ENCODE data around the gene MPO. TPM values are rescaled to one million over a fixed set of nuclear protein-coding genes. Genes with fewer than 3 reads are reported as not detected.

Gene MPO
- total RNA-seq, 2 donors from 2014 or later, result 0.07 TPM; not detected in 1

- H3K9me3 ChIP-seq (ENCODE audit: control insufficient read depth, low read length, poor library complexity, severe bottlenecking), result no peaks in the 10 kb centered on the region
- no peaks in the 10 kb centered on the region for H3K27me3 Mint-ChIP-seq
- no peak overlapping the region for H3K4me3 Mint-ChIP-seq
- ATAC-seq, result no peak
- H3K27ac Mint-ChIP-seq, result no peak overlapping the region
- peaks cover 6% of the 10 kb centered on the region for H3K4me1 Mint-ChIP-seq
- no peak for DNase-seq
- H3K36me3 Mint-ChIP-seq (ENCODE audit: low read depth), result no peaks in the 10 kb centered on the region
Measured at GRCh38 chr17:58307468-58308172, 26.9 kb upstream of the MPO start.

DNA sequence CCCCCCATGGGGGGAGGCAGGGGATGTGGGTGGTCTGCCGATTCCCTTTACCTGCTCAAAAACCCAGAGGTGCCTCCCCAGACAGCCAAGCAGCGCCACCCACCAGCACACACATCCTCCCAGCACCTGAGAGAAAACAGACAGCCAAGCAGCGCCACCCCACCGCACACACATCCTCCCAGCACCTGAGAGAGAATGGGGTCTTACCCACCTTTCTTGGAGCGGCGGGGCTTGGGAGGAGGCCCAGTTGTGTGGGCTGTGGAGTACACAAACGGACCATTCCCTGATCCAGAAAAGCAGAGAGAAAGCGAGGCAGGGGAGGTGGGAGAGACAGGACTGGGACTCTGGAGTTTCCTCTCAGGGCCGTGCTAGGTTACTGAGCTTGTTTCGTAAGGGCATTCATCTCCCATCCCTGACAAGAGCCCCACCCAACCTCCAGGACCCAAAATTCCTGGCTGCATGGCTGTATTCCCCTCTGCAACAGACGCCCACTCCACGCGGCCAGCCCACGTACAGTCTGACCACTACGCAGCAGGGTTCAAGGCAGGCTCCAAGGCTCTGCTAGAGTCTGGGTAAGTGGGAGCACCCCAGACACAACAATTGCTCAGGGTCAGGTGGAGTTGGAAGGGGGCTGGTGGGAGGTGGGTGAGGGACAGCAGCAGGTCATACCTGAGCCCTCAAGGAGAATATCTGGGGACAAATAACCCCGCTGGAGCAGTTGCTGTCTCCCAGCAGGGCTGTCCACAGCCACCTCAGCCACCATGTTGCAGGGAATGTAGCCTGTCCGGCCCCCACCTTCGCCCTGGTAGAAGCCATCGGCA, 25.6 kb upstream of the MPO start:
- Mint-ChIP-seq H3K27me3 (no peaks in the 10 kb centered on the region), H3K36me3 (ENCODE audit: low read depth) (no peaks in the 10 kb centered on the region), H3K27ac (peak overlapping the region; percentile 14), H3K4me1 (peaks cover 6% of the 10 kb centered on the region), H3K4me3 (no peak overlapping the region)
- H3K9me3 ChIP-seq (ENCODE audit: control insufficient read depth, low read length, poor library complexity, severe bottlenecking), result no peaks in the 10 kb centered on the region
- no peak for ATAC-seq
- no peak for DNase-seq

GRCh38 chr17:58305626-58306025, 24.9 kb upstream of the MPO start:
- no peak for ATAC-seq
- Mint-ChIP-seq H3K27me3 (no peaks in the 10 kb centered on the region), H3K36me3 (ENCODE audit: low read depth) (no peaks in the 10 kb centered on the region), H3K4me1 (peaks cover 8% of the 10 kb centered on the region), H3K27ac (no peak overlapping the region), H3K4me3 (no peak overlapping the region)
- no peaks in the 10 kb centered on the region for H3K9me3 ChIP-seq (ENCODE audit: control insufficient read depth, low read length, poor library complexity, severe bottlenecking)
- no peak for DNase-seq

DNA sequence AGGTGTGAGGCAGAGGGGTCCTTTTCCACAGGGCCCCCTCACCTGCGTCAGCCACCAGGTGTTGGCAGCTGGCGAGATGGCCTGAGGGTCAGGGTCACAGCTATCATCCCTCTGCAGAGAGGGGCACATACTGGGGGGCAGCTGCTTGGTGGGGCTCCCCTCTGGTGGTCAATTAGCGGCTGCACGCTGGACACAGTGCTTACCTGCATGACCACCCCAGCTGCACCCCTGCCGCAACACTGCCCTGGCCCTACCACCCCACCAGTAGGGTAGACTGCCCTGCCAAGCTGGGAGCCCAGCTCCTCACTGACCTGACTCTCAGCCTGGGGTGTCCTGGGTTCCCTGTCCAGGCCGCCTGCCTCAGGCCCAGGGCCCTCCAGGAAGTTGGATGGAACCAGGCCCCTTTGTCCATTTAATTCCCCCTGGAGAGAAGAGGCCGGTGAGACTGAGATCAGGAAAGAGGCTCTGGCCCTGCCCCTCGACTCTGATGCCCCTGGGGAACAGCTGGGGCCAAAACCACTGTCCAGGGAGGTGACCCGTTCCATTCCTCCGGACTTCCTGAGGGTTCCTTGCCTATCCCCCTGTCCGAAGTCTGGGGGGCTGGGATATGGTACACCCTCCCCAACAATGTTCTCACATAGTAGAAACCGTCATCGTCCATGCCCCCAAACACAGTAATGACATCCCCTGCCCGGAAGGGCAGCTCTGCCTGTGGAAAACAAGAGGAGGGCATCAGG, 24.2 kb upstream of the MPO start:
- ATAC-seq (no peak), DNase-seq (no peak)
- H3K4me1 Mint-ChIP-seq, result peaks cover 12% of the 10 kb centered on the region
- H3K36me3 Mint-ChIP-seq (ENCODE audit: low read depth), result no peaks in the 10 kb centered on the region
- H3K27me3 Mint-ChIP-seq, result no peaks in the 10 kb centered on the region
- H3K27ac Mint-ChIP-seq, result no peak overlapping the region
- H3K4me3 Mint-ChIP-seq, result no peak overlapping the region
- H3K9me3 ChIP-seq (ENCODE audit: control insufficient read depth, low read length, poor library complexity, severe bottlenecking), result no peaks in the 10 kb centered on the region

- DNase-seq, result peak; percentile 35 to 57 (median 45)
- Mint-ChIP-seq H3K36me3 (ENCODE audit: low read depth) (no peaks in the 10 kb centered on the region), H3K4me1 (peaks cover 15% of the 10 kb centered on the region), H3K4me3 (no peak overlapping the region), H3K27ac (no peak overlapping the region), H3K27me3 (no peaks in the 10 kb centered on the region)
- H3K9me3 ChIP-seq (ENCODE audit: control insufficient read depth, low read length, poor library complexity, severe bottlenecking), result no peaks in the 10 kb centered on the region
- ATAC-seq, result peak; percentile 91
Measured at GRCh38 chr17:58303971-58304749, 23.4 kb upstream of the MPO start.

GRCh38 chr17:58302919-58303585, 22.3 kb upstream of the MPO start:
- Mint-ChIP-seq H3K36me3 (ENCODE audit: low read depth) (no peaks in the 10 kb centered on the region), H3K27ac (no peak overlapping the region), H3K4me1 (peaks cover 15% of the 10 kb centered on the region), H3K4me3 (no peak overlapping the region), H3K27me3 (no peaks in the 10 kb centered on the region)
- H3K9me3 ChIP-seq (ENCODE audit: control insufficient read depth, low read length, poor library complexity, severe bottlenecking), result no peaks in the 10 kb centered on the region
- DNase-seq (no peak), ATAC-seq (no peak)

GRCh38 chr17:58302171-58302918, 21.6 kb upstream of the MPO start:
- Mint-ChIP-seq H3K4me1 (peaks cover 15% of the 10 kb centered on the region), H3K27me3 (no peaks in the 10 kb centered on the region), H3K27ac (no peak overlapping the region), H3K36me3 (ENCODE audit: low read depth) (no peaks in the 10 kb centered on the region), H3K4me3 (no peak overlapping the region)
- no peak for DNase-seq
- no peaks in the 10 kb centered on the region for H3K9me3 ChIP-seq (ENCODE audit: control insufficient read depth, low read length, poor library complexity, severe bottlenecking)
- ATAC-seq, result no peak

GRCh38 chr17:58301504-58302150, 20.9 kb upstream of the MPO start:
- peaks cover 15% of the 10 kb centered on the region for H3K4me1 Mint-ChIP-seq
- ATAC-seq (no peak), DNase-seq (no peak)
- no peak overlapping the region for H3K27ac Mint-ChIP-seq
- H3K9me3 ChIP-seq (ENCODE audit: control insufficient read depth, low read length, poor library complexity, severe bottlenecking), result no peaks in the 10 kb centered on the region
- no peaks in the 10 kb centered on the region for H3K36me3 Mint-ChIP-seq (ENCODE audit: low read depth)
- H3K4me3 Mint-ChIP-seq, result no peak overlapping the region
- H3K27me3 Mint-ChIP-seq, result no peaks in the 10 kb centered on the region

DNA sequence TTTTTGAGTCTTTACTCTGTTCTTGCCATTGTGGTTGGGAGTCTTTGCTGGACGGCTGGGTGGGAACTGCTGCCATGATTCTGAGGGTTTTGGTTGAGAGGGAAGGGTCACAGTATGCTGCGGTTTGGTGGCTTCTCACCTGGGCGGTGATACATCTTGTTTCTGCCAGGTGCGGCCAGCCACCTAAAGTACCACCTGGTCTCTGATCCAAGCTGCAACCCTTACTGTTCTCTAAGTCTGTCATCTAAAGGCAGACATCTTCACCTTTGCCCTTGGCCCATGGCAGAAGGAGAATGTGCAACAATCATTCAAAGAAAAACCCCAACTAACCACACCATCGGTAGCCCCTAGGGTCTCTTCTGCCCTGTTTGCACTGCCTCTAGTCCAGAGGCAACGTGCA, 19.6 kb upstream of the MPO start:
- H3K9me3 ChIP-seq (ENCODE audit: control insufficient read depth, low read length, poor library complexity, severe bottlenecking), result no peaks in the 10 kb centered on the region
- Mint-ChIP-seq H3K27me3 (no peaks in the 10 kb centered on the region), H3K27ac (peak overlapping the region; percentile 93), H3K36me3 (ENCODE audit: low read depth) (no peaks in the 10 kb centered on the region), H3K4me1 (peaks cover 15% of the 10 kb centered on the region), H3K4me3 (no peak overlapping the region)
- ATAC-seq, result no peak
- no peak for DNase-seq

DNA sequence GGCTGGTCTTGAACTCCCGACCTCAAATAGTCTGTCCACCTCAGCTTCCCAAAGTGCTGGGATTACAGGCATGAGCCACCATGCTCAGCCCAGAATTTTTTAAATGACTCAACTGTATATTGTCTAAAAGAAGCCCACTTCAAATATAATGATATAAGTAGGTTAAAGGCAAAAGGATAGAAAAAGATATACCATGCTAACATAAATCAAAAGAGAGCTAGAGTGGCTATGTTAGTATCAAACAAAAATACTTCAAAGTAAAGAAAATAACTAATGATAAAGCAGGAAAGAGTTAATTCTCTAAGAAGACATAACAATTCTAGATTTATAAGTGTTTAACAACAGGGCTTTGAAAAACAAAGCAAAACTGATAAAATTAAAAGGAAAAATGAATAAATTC, 13.3 kb upstream of the MPO start:
- DNase-seq, result no peak
- Mint-ChIP-seq H3K4me3 (no peak overlapping the region), H3K27me3 (peaks cover 26% of the 10 kb centered on the region), H3K36me3 (ENCODE audit: low read depth) (no peaks in the 10 kb centered on the region), H3K4me1 (no peaks in the 10 kb centered on the region), H3K27ac (no peak overlapping the region)
- no peak for ATAC-seq
- H3K9me3 ChIP-seq (ENCODE audit: control insufficient read depth, low read length, poor library complexity, severe bottlenecking), result no peaks in the 10 kb centered on the region

- Mint-ChIP-seq H3K4me1 (no peaks in the 10 kb centered on the region), H3K36me3 (ENCODE audit: low read depth) (no peaks in the 10 kb centered on the region), H3K4me3 (no peak overlapping the region), H3K27me3 (peaks cover 41% of the 10 kb centered on the region), H3K27ac (no peak overlapping the region)
- DNase-seq (no peak), ATAC-seq (no peak)
- H3K9me3 ChIP-seq (ENCODE audit: control insufficient read depth, low read length, poor library complexity, severe bottlenecking), result no peaks in the 10 kb centered on the region
Measured at GRCh38 chr17:58291246-58291645, 10.5 kb upstream of the MPO start.
